Thyroid gland (tissue), 4 donors: ENCODE data around the gene COQ4.

ENCODE experiments used
- CTCF ChIP-seq, 6 experiments: fragments of 200-600 bp in 3 of 6; fragments of 450-650 bp in 3 of 6; sonication (generic) in 3 of 6; IDR thresholded peaks; one replicate each; pipeline ENCODE4 v1.5.1; 2016 to 2019; ENCODE audit warnings: antibody characterized with exemption in 6 of 6, mild to moderate bottlenecking in 2 of 6, inconsistent platforms in 1 of 6, moderate library complexity in 1 of 6
- POLR2A ChIP-seq, 2 donors: fragments of 450-650 bp; IDR thresholded peaks; one replicate each; pipeline ENCODE4 v1.6.1; 2017; ENCODE audit warnings: antibody characterized with exemption in 2 of 2, mild to moderate bottlenecking in 2 of 2, moderate library complexity in 1 of 2

- TF ChIP-seq CTCF (IDR thresholded peaks at IDR 0.05) (no peak), POLR2A (IDR thresholded peaks at IDR 0.05) (no peak)
Measured at GRCh38 chr9:128323212-128323730, 632 bp downstream of the COQ4 start.
